GM12872 (cell line): ENCODE measurements around the gene BTBD9.

ENCODE experiments used
- TF ChIP-seq, protein P1 (sequence below): IDR thresholded peaks from 3 replicates; pipeline ENCODE4 v1.5.1; 2011; ENCODE audit warnings: low read depth, mild to moderate bottlenecking, low read length, moderate library complexity; ENCODE audit not compliant: insufficient read depth

BTBD9 gene

DNA sequence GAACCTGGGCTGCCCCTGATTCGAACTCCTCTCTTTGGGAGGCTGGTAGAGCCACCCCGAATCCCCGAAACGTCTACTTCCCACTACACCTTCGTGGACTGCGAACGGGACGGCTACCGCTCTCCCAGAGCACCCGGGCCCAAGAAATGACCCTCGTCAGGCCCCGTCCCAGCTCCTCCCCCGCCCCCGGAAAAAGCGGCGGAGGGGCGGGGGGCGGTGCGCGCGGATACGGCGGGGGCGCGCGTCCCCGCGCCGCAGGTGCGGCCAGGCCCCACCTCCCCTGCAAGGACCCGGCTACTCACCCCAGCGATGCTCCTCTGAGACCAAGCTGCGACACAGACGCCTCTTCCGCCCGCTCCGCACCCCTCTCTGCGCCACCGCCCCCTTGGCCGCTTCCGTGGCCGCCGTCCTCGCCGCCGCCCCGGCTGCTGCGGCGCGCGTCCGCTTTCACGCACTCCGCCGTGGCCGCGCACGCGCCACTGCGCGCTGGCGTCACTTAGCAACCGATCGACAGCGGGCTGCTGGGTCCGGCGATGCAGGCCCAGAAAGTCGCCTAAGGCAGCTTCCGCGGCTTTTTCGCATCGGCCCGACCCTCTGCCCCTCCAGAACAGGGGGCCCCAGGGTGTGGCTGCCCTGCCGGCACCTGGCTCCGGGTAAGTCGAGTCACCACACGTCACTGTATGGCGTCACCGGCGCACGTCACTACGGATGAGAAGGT is at the start of gene BTBD9:
BTBD9 (minus strand) TSS at position 432 of the 718 bp plus-strand sequence.
- TF ChIP-seq, protein P1, sequence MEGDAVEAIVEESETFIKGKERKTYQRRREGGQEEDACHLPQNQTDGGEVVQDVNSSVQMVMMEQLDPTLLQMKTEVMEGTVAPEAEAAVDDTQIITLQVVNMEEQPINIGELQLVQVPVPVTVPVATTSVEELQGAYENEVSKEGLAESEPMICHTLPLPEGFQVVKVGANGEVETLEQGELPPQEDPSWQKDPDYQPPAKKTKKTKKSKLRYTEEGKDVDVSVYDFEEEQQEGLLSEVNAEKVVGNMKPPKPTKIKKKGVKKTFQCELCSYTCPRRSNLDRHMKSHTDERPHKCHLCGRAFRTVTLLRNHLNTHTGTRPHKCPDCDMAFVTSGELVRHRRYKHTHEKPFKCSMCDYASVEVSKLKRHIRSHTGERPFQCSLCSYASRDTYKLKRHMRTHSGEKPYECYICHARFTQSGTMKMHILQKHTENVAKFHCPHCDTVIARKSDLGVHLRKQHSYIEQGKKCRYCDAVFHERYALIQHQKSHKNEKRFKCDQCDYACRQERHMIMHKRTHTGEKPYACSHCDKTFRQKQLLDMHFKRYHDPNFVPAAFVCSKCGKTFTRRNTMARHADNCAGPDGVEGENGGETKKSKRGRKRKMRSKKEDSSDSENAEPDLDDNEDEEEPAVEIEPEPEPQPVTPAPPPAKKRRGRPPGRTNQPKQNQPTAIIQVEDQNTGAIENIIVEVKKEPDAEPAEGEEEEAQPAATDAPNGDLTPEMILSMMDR = no peak

DNA sequence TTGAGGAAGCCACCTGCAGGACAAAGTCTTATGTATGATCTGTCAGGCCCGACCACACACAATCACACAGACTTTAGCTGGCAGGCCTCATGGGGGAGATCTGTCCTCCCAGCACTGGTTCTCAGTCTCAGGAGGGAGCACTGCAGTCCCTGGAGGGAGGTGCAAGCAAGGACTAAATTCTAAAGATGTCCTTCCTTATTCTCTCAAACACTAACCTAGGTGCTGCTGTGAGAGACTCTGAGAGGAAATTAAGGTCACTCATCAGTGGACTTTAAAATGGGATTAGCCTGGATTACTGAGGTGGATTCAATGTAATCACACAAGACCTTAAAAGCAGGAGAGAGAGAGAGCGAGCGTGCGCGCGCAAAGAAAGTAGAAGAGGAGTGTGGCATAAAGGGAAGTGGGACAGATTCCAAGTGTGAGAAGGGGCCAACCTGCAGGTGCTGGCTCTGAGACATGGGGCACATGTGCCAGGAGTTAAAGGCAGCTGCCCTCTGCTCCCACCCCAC is 48.9 kb upstream of the BTBD9 start:
- TF ChIP-seq, protein P1 = 0 out of 3 replicates have a peak, but pooled peaks have one; percentile 21

DNA sequence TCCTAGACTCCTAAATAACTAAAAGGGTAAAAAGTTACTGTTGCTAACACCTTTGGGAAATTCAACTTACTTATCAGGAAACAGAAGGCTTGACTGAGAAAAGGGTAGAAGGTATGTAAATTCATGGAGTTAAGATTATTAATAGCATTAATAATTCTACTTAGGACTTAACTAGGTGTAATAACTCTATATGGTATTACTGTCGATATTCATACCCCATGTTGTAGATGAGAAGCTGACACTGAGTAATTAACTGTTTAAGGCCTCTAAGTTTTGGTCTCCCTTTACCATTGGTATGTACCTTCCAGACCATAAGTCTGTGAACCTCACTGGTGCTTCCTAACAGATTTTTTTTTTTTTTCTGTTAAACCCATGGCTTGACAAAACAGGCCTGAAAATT is 47.8 kb upstream of the BTBD9 start:
- TF ChIP-seq, protein P1 = no peak

DNA sequence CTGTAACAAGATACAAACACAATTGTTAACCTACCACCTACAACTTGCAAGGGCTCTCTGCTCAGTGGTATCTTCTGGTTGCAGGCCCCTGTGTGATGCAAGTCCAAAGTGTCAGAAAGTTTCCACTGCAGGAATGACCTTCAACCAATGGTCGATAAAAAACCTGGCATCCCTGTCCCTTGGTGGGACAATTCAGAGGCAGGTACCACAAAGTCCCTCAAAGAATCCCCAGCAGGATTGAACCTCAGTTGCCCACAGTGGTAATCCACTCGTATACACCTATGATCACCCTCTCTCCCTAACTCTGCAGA is 47.3 kb upstream of the BTBD9 start:
- TF ChIP-seq, protein P1 = no peak

DNA sequence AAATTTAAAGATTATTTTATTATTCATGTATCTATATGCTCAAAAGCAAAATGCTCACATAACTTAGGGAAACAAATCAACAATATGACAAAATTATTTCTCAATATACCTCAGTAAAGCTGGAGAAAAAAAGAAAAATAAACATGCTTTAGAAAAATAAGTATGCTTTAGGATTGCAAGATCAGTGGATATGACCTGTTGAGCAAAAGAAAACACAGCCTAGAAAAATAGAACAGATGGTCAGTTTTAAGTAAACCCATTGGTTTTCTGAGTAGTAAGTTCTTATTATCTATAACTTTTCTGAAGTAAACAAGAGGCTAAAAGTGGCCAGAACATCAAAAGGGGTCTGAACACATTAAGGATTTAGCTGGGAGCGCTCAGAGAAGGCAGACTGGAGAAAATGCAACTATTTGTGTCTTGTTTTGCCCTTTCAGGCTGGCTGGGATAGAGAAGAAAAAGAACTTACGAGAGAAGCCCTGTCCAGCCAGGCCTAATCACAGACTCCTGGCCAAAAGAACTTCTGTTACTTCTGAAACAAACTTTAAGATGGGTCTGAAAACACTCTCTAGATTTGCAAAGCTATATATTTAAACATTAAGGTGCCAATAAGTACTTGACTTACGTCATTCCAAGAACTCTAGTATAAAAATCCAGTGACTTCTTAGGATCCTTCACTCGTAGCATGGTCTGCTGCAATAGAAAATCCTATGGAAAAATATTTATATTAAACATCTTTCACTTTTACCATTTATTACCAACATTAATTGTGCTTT is 46.7 kb upstream of the BTBD9 start:
- TF ChIP-seq, protein P1 = no peak

DNA sequence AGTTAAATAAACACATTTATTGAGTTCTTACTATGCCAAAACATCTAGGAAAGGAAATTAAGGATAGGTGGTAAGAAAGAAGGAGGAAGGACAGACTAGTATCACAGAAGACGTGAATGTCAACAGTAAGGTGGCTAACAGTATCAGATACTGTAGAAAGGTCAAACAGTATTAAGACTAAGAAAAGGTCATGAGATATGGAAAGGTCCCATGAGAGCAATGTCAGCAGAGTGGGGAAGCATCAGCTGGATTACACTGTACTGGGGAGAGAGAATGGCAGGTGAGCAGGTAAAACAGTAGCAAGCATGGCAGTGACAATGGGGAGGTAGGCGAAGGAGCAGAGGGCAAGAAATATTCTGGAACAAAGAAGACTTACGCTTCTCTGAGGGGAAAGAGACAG is 45.2 kb upstream of the BTBD9 start:
- TF ChIP-seq, protein P1 = no peak

DNA sequence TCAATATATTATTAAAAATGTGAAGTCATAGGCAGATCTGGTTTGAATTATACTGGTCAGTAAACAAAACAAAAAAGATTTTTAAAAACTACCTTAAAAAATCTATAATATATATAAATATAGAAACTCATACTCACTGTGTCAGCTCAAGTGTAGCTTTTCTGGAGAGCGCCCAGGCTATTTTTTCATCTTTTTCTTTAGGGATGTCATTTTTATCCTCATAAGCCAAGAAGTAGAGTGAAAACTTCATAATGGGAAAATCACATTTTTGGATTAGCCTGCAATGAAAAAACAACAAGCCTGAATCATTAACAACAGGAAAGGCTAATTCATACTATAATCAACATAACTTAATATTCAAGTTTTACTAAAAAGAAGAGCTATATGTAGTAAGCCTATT is 44.5 kb upstream of the BTBD9 start:
- TF ChIP-seq, protein P1 = no peak
